ENCODE data around the gene PRKAG3.

PRKAG3 gene

DNA sequence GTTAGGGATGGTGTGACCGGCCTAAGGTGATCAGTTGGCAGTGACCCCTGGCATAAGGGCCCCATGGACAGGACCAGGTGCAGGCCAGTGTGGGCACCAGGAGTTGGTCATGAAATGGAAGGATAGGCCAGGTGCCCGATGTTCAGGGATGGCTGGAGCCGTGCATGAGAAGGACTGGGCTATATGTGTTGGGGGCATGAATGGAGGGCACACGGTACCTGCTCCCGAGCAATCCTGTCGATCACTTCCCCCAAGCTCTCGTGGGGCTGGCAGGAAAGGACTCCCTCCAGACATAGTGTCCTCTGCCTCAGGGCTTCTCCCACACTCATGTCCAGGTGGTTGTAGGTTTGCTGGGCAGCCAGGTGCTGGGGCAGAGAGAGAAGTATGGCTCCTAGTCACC lies 7.6 kb downstream of the PRKAG3 start:
- Histone ChIP-seq H3K4me3 (ENCODE audit: extremely low read depth, insufficient read depth, low read length, poor library complexity, severe bottlenecking) (no peak overlapping the region), H3K9me3 (ENCODE audit: control insufficient read depth, low read length) (no peaks in the 10 kb centered on the region), H3K36me3 (ENCODE audit: control insufficient read depth, insufficient read depth, low read length) (no peaks in the 10 kb centered on the region), H3K27ac (ENCODE audit: low read depth, low read length, severe bottlenecking) (no peak overlapping the region), H3K4me1 (ENCODE audit: control insufficient read depth, insufficient read depth, low read length, poor library complexity, severe bottlenecking) (no peaks in the 10 kb centered on the region)
- 97 to 98% methylated on average over 6 to 7 of the region's 7 CpGs for WGBS, 2 experiments (ENCODE audit: insufficient coverage in 2 of 2)

DNA sequence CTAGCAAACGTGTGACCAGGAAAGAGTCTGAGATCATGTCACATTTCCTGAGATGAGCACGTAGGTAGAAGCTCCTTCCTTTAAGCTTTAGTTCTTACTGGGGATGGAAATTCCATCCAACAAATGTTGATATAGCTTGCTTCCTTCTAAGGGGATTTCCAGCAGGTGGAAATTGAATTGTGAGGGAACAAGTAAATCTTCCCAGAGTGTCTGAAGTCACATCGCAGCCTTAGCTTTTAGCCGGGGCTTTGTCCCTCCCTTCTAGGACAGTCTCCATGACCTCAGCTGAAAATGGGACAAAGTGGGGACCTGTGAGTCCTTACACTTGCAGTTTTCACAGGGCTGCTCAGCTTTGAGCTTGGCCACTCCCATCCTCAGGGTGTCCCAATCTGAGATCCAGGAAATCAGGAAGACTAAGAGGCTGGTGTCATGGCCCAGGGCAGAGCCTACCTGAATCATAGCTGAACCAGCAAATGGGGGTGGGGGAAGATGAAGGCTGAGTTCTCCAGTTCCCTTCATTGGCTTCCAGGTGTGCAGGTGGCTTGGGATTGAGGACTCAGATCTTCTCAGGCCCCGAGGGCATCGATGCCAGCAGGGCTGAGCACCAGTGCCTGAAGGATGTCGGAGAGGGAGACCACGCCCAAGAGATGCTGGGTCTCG lies 8.3 kb downstream of the PRKAG3 start:
- Histone ChIP-seq H3K4me1 (ENCODE audit: control insufficient read depth, insufficient read depth, low read length, poor library complexity, severe bottlenecking) (no peaks in the 10 kb centered on the region), H3K36me3 (ENCODE audit: control insufficient read depth, insufficient read depth, low read length) (peaks cover 6% of the 10 kb centered on the region), H3K4me3 (ENCODE audit: extremely low read depth, insufficient read depth, low read length, poor library complexity, severe bottlenecking) (no peak overlapping the region), H3K9me3 (ENCODE audit: control insufficient read depth, low read length) (no peaks in the 10 kb centered on the region), H3K27ac (ENCODE audit: low read depth, low read length, severe bottlenecking) (no peak overlapping the region)
- 98% methylated on average over 8 to 9 of the region's 9 CpGs for WGBS, 2 experiments (ENCODE audit: insufficient coverage in 2 of 2)

DNA sequence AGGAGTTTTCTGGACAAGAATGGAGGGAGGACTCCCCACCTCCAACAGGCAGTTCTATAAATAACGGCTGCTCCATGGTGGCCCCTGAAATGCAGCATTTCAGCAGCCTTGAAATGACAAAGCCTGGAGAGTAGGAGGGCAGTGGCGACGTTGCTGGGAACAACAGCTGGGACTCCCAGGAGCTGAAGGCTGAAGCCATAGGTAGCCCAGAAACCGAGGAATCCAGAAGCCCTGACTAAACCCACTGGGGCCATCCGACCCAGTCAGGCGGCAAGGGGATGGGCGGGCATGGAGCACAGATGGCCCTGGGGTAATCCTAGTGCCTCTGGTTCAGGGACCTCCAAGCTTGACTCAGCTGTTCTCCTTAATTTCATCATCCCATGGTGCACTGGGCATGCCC lies 9.0 kb downstream of the PRKAG3 start:
- 72 to 86% methylated on average over 5 to 7 of the region's 7 CpGs for WGBS, 2 experiments (ENCODE audit: insufficient coverage in 2 of 2)
- no peaks in the 10 kb centered on the region for H3K9me3 ChIP-seq (ENCODE audit: control insufficient read depth, low read length)
- no peaks in the 10 kb centered on the region for H3K4me1 ChIP-seq (ENCODE audit: control insufficient read depth, insufficient read depth, low read length, poor library complexity, severe bottlenecking)
- H3K4me3 ChIP-seq (ENCODE audit: extremely low read depth, insufficient read depth, low read length, poor library complexity, severe bottlenecking), result no peak overlapping the region
- H3K36me3 ChIP-seq (ENCODE audit: control insufficient read depth, insufficient read depth, low read length), result peaks cover 9% of the 10 kb centered on the region
- no peak overlapping the region for H3K27ac ChIP-seq (ENCODE audit: low read depth, low read length, severe bottlenecking)

DNA sequence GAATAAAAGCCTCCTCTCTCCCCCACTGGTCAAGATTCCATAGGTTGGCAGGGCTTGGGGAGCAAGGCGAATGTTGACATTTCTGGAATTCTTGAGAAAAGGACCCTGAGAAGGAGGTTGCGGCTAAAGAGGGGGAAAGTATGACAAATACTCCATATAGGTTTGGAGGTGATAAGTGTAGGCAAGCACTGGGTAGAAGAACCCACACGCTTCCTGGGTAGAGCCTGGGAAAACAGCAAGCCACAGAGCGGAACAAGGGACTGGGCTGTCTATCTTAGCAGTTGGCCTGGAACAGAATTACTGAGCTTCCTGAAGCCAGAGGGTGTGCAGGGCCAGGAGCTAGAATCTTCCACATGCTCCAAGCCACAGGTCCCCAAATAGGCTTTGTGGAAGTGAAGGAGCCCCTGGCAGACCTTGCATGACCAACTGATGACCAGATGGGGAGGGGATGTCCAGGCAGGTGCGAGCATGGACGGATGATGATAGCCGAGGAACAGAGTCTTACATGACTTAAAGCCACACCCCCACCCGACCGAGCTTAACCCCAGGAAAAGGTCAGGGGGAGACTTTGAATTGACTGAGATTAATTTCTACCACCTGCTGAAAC lies 9.9 kb downstream of the PRKAG3 start:
- H3K4me3 ChIP-seq (ENCODE audit: extremely low read depth, insufficient read depth, low read length, poor library complexity, severe bottlenecking), result no peak overlapping the region
- H3K9me3 ChIP-seq (ENCODE audit: control insufficient read depth, low read length), result no peaks in the 10 kb centered on the region
- no peaks in the 10 kb centered on the region for H3K4me1 ChIP-seq (ENCODE audit: control insufficient read depth, insufficient read depth, low read length, poor library complexity, severe bottlenecking)
- H3K27ac ChIP-seq (ENCODE audit: low read depth, low read length, severe bottlenecking), result no peak overlapping the region
- peaks cover 12% of the 10 kb centered on the region for H3K36me3 ChIP-seq (ENCODE audit: control insufficient read depth, insufficient read depth, low read length)
- WGBS, 2 experiments (ENCODE audit: insufficient coverage in 2 of 2), result 90% methylated on average over 4 of the region's 9 CpGs; no CpG with 5 or more reads in 1 of the 2 experiments

DNA sequence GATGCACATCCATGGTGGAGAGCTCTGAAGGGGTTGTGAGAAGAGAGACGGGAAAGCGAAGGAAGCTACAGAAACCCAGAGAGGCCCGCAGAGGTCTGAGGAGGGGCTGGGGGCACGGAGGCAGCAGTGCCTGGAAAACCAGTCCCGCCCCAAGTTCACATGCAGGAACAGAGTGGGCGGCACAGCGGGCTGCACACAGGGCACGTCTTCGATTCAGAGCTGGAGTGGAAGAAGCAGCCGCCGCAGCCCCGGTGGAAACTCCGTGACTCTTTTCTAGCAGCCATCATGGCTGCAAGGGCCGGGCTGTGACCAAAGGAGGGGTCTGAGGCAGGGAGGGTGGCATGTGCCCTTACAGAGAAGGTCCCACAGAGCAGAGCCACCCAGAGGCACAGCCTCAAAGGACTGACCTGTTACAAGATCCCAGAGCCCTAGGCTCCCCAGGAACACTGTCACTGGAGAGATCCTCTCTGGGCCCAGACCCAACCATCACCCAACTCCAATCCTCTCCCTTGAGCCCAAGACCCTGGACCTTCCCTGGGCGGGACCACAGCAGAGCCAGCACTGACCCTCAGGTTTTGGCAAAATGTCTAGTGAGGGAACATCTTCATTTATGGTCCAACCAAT lies 10.7 kb downstream of the PRKAG3 start:
- H3K4me3 ChIP-seq (ENCODE audit: extremely low read depth, insufficient read depth, low read length, poor library complexity, severe bottlenecking), result no peak overlapping the region
- peaks cover 12% of the 10 kb centered on the region for H3K36me3 ChIP-seq (ENCODE audit: control insufficient read depth, insufficient read depth, low read length)
- H3K9me3 ChIP-seq (ENCODE audit: control insufficient read depth, low read length), result no peaks in the 10 kb centered on the region
- H3K4me1 ChIP-seq (ENCODE audit: control insufficient read depth, insufficient read depth, low read length, poor library complexity, severe bottlenecking), result no peaks in the 10 kb centered on the region
- 93 to 98% methylated on average over 11 to 15 of the region's 15 CpGs for WGBS, 2 experiments (ENCODE audit: insufficient coverage in 2 of 2)
- H3K27ac ChIP-seq (ENCODE audit: low read depth, low read length, severe bottlenecking), result no peak overlapping the region

DNA sequence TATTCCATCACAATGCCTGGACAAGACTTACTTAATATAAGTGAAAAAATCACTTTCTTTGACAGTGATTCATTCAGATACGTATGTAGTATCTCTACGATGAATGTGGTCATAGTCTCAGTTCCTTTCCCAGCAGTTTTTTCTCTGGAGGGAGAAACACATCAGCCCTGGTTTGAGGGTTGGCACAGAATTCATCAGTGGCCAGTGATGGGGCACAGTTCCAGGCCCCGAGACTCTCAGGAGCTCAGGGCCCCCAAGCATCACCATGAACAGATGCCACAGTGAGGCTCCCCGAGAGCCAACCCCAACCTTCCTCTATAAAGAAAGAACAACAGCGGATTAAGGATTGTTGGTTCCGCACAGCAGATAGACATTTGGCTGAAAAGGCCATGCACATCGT lies 12.5 kb downstream of the PRKAG3 start:
- Histone ChIP-seq H3K4me1 (ENCODE audit: control insufficient read depth, insufficient read depth, low read length, poor library complexity, severe bottlenecking) (no peaks in the 10 kb centered on the region), H3K4me3 (ENCODE audit: extremely low read depth, insufficient read depth, low read length, poor library complexity, severe bottlenecking) (no peak overlapping the region), H3K9me3 (ENCODE audit: control insufficient read depth, low read length) (no peaks in the 10 kb centered on the region), H3K27ac (ENCODE audit: low read depth, low read length, severe bottlenecking) (no peak overlapping the region), H3K36me3 (ENCODE audit: control insufficient read depth, insufficient read depth, low read length) (peaks cover 17% of the 10 kb centered on the region)
- whole genome bisulfite sequencing, 2 experiments (ENCODE audit: insufficient coverage in 2 of 2), result 98 to 99% methylated on average over 7 of the region's 7 CpGs

DNA sequence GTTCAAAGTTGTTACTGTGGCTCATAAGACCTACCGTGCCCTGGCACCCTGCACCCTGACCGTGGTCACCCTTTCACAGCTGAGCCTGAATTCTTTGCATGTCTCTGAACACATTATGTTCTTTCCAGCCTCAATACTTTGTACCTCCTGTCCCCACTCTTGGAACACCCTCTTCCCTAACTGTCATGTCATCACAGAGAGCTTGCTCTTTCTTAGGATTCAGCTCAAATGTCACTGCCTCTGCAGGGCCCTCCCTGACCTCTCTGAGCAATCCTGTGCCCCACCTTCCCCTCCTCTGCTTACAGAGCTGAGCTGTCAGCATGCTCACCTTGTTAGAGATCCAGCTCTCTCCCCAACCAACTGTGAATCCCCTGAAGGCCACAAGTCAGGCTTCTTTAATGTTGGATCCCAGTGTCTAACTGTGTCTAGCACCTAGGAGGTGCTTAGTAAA lies 15.0 kb downstream of the PRKAG3 start:
- 94 to 95% methylated on average over 2 of the region's 2 CpGs for WGBS, 2 experiments (ENCODE audit: insufficient coverage in 2 of 2)
- Histone ChIP-seq H3K27ac (ENCODE audit: low read depth, low read length, severe bottlenecking) (no peak overlapping the region), H3K9me3 (ENCODE audit: control insufficient read depth, low read length) (no peaks in the 10 kb centered on the region), H3K36me3 (ENCODE audit: control insufficient read depth, insufficient read depth, low read length) (peaks cover 22% of the 10 kb centered on the region), H3K4me1 (ENCODE audit: control insufficient read depth, insufficient read depth, low read length, poor library complexity, severe bottlenecking) (no peaks in the 10 kb centered on the region), H3K4me3 (ENCODE audit: extremely low read depth, insufficient read depth, low read length, poor library complexity, severe bottlenecking) (no peak overlapping the region)

DNA sequence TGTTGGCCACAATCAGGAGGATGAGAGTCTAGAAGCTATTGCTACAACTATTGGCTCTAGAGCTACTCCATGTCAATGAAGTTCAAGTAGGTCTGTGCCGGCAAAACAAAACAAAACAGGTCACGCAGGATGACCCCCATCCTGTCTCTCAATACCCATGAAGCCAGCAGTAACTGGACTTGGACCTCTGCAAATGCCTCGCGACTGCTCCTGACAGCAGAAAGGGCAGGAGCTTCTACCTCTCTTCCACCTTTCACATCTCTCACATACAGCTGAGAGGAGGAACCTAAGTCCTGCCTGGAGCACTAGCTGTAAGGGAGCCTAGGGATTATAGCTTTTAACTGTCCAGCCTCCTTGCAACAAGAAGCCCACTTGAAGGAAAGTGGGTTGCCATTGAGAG lies 16.0 kb downstream of the PRKAG3 start:
- whole genome bisulfite sequencing, 2 experiments (ENCODE audit: insufficient coverage in 2 of 2), result 95 to 100% methylated on average over 2 of the region's 4 CpGs

DNA sequence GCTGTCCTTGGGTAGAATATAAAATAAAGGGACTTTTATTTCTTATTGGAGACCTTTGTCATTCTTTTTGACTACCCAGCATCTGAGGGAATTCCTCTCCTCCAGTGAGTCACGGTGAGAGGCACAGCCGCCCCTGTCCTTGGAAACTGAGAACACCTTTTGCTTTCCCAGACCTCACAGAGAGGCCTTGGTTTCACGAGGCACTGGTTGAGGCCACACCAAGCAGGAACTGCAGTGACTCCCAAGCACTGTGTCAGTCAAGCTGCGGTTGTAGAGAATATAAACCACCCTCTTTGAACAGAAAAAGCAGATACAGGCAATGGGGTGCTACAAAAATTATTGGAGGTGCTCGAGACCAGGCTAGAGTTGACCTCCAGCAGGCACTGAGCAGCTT lies 16.4 kb downstream of the PRKAG3 start:
- Histone ChIP-seq H3K4me1 (ENCODE audit: control insufficient read depth, insufficient read depth, low read length, poor library complexity, severe bottlenecking) (no peaks in the 10 kb centered on the region), H3K9me3 (ENCODE audit: control insufficient read depth, low read length) (no peaks in the 10 kb centered on the region), H3K36me3 (ENCODE audit: control insufficient read depth, insufficient read depth, low read length) (peaks cover 22% of the 10 kb centered on the region), H3K27ac (ENCODE audit: low read depth, low read length, severe bottlenecking) (no peak overlapping the region), H3K4me3 (ENCODE audit: extremely low read depth, insufficient read depth, low read length, poor library complexity, severe bottlenecking) (no peak overlapping the region)
- 89% methylated on average over 4 of the region's 5 CpGs for WGBS, 2 experiments (ENCODE audit: insufficient coverage in 2 of 2)

More for the DNA sequence above, 16.0 kb downstream of the PRKAG3 start:
- Histone ChIP-seq H3K36me3 (ENCODE audit: control insufficient read depth, insufficient read depth, low read length) (peaks cover 22% of the 10 kb centered on the region), H3K4me1 (ENCODE audit: control insufficient read depth, insufficient read depth, low read length, poor library complexity, severe bottlenecking) (no peaks in the 10 kb centered on the region), H3K27ac (ENCODE audit: low read depth, low read length, severe bottlenecking) (no peak overlapping the region), H3K4me3 (ENCODE audit: extremely low read depth, insufficient read depth, low read length, poor library complexity, severe bottlenecking) (no peak overlapping the region), H3K9me3 (ENCODE audit: control insufficient read depth, low read length) (no peaks in the 10 kb centered on the region)

DNA sequence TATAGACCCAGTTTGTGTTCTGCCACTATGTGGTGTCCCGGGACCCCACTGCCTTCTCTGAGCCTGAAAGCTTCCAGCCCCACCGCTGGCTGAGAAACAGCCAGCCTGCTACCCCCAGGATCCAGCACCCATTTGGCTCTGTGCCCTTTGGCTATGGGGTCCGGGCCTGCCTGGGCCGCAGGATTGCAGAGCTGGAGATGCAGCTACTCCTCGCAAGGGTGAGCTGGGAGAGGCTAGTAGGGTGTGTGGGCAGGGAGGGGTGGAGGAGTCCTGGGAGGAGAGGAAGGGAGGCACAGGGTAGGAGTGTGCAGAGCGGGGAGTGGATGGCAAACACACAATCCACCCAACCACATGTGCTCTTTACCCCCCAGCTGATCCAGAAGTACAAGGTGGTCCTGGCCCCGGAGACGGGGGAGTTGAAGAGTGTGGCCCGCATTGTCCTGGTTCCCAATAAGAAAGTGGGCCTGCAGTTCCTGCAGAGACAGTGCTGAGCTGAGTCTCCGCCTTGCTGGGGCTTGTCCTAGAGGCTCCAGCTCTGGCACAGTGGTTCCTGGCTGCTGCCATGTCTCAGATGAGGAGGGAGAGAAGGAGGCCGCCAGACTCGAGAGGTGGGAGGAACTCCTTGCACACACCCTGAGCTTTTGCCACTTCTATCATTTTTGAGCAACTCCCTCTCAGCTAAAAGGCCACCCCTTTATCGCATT lies 16.9 kb downstream of the PRKAG3 start:
- Histone ChIP-seq H3K4me3 (ENCODE audit: extremely low read depth, insufficient read depth, low read length, poor library complexity, severe bottlenecking) (no peak overlapping the region), H3K4me1 (ENCODE audit: control insufficient read depth, insufficient read depth, low read length, poor library complexity, severe bottlenecking) (no peaks in the 10 kb centered on the region), H3K9me3 (ENCODE audit: control insufficient read depth, low read length) (no peaks in the 10 kb centered on the region), H3K36me3 (ENCODE audit: control insufficient read depth, insufficient read depth, low read length) (peaks cover 22% of the 10 kb centered on the region), H3K27ac (ENCODE audit: low read depth, low read length, severe bottlenecking) (no peak overlapping the region)
- 94 to 100% methylated on average over 8 to 9 of the region's 13 CpGs for WGBS, 2 experiments (ENCODE audit: insufficient coverage in 2 of 2)

Measured in mesodermal cell (in vitro differentiated cells).